Measurements from ENCODE around the gene DRC7. TPM values are rescaled to one million over a fixed set of nuclear protein-coding genes. Genes with fewer than 3 reads are reported as not detected.

Gene DRC7
- total RNA-seq, 4 donors from 2014 or later = 0.79 TPM; not detected in 3

DNA sequence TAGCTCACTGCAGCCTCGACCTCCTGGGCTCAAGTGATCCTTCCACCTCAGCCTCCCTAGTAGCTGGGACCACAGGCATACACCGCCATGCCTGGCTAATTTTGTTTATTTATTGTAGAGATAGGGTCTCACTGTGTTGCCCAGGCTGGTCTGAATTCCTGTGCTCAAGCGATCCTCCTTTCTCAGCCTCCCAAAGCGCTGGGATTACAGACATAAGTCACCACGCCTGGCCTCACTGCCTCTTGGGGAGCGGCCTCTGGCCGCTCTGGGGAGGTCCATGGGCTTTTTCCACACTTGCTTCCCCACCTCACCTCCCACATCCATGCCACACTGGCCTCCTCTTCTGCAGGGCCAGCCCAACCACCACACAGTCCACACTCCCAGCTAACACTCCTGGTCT is 44.8 kb upstream of the DRC7 start:
- Histone ChIP-seq H3K27me3 (peaks cover 0 to 12% (median 0%) of the 10 kb centered on the region in 4 donors), H3K4me1 (peaks cover 11 to 50% (median 29%) of the 10 kb centered on the region in 3 donors), H3K4me3 (no peak overlapping the region), H3K27ac (no peak overlapping the region), H3K9me3 (no peaks in the 10 kb centered on the region), H3K36me3 (peaks cover 7 to 71% (median 8%) of the 10 kb centered on the region in 3 donors)
- WGBS, 2 donors = 86 to 97% methylated on average over 6 to 7 of the region's 7 CpGs
- intact Hi-C loops (cut with DNase I) = loop anchor here (5.0 kb wide), 1 partner anchor 48 kb away; no protein-coding TSS in a partner anchor
- DNase-seq = no peak
- TF ChIP-seq CTCF (IDR thresholded peaks at IDR 0.05) = no peak
- no peak for TF ChIP-seq POLR2A (IDR thresholded peaks at IDR 0.05)

DNA sequence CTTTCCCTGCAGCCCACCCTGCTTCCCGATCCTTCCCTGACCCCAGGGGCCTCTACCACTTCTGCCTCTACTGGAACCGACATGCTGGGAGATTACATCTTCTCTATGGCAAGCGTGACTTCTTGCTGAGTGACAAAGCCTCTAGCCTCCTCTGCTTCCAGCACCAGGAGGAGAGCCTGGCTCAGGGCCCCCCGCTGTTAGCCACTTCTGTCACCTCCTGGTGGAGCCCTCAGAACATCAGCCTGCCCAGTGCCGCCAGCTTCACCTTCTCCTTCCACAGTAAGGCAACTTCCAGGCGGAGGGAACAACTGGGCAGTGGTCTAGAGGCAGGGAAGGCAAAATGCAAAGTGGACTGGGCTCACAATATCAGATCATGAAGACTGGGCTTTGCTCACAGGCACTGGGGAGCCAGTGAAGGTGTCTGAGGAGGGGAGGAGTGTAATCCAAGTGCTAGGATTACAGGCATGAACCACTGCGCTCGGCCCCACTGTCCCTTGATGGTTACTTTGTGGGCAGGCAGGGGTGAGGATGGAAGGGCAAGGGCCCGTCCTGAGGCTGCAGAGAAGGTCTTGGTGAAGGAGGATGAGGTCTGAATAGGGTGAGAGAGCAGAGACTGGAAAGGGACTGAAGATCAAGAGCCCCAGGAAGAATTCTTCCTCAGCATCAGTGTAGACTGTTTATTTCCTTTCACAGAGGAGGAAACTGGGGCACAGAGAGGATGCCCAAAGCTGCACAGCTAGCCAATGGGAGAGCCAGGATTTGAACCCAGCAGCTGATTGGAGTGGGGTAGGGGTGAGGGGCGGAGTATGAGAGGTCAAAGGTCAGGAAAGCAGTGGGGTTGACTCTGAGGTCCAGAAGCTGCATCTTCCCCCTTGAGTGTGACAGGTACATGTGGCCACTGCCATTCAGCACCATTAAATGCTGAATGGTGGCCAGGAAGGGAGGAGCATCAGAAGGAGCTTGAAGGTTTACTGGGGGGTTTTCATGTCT is 43.0 kb upstream of the DRC7 start:
- Histone ChIP-seq H3K36me3 (peaks cover 7 to 83% (median 8%) of the 10 kb centered on the region in 3 donors), H3K9me3 (no peaks in the 10 kb centered on the region), H3K4me1 (peaks cover 0 to 32% (median 16%) of the 10 kb centered on the region in 3 donors), H3K4me3 (no peak overlapping the region), H3K27me3 (peaks cover 0 to 12% (median 0%) of the 10 kb centered on the region in 4 donors), H3K27ac (no peak overlapping the region)
- WGBS, 2 donors = 88 to 89% methylated on average over 7 to 8 of the region's 10 CpGs
- no peak for DNase-seq
- intact Hi-C loops (cut with DNase I) = no loop called here
- TF ChIP-seq POLR2A (IDR thresholded peaks at IDR 0.05) = no peak
- no peak for TF ChIP-seq CTCF (IDR thresholded peaks at IDR 0.05)

GRCh38 chr16:57652695-57653471 is 41.7 kb upstream of the DRC7 start:
- no peak for TF ChIP-seq POLR2A (IDR thresholded peaks at IDR 0.05)
- TF ChIP-seq CTCF (IDR thresholded peaks at IDR 0.05) = no peak
- intact Hi-C loops (cut with DNase I) = no loop called here
- DNase-seq = no peak
- no peaks in the 10 kb centered on the region for H3K9me3 ChIP-seq
- WGBS, 2 donors = 80 to 97% methylated on average over 1 to 5 of the region's 23 CpGs
- no peak overlapping the region for H3K27ac ChIP-seq
- peaks cover 8 to 90% (median 16%) of the 10 kb centered on the region in 3 donors for H3K36me3 ChIP-seq
- H3K4me1 ChIP-seq = peaks cover 0 to 20% (median 5%) of the 10 kb centered on the region in 3 donors
- H3K4me3 ChIP-seq = no peak overlapping the region
- H3K27me3 ChIP-seq = peaks cover 0 to 8% (median 0%) of the 10 kb centered on the region in 4 donors

GRCh38 chr16:57653936-57654335 is 40.7 kb upstream of the DRC7 start:
- peaks cover 0 to 9% (median 0%) of the 10 kb centered on the region in 3 donors for H3K4me1 ChIP-seq
- H3K4me3 ChIP-seq = no peak overlapping the region
- no peaks in the 10 kb centered on the region for H3K9me3 ChIP-seq
- H3K36me3 ChIP-seq = peaks cover 8 to 91% (median 20%) of the 10 kb centered on the region in 3 donors
- TF ChIP-seq POLR2A (IDR thresholded peaks at IDR 0.05) = no peak
- no peak for TF ChIP-seq CTCF (IDR thresholded peaks at IDR 0.05)
- DNase-seq = no peak
- intact Hi-C loops (cut with DNase I) = no loop called here
- WGBS, 2 donors = 46 to 61% methylated on average over 4 to 6 of the region's 16 CpGs
- H3K27me3 ChIP-seq = peaks cover 0 to 7% (median 0%) of the 10 kb centered on the region in 4 donors
- H3K27ac ChIP-seq = peak overlapping the region in 1 of 4 donors; percentile 33

Measured in esophagus squamous epithelium (tissue), 5 donors.